Neural cell (in vitro differentiated cells): ENCODE data around the gene ACTRT2. TPM values are rescaled to one million over a fixed set of nuclear protein-coding genes. Genes with fewer than 3 reads are reported as not detected.

ENCODE experiments used
- H2AFZ ChIP-seq: fragments of 200-600, 300-800 bp; sonication (generic), shearing (Covaris generic); 2 replicates; pipeline ENCODE4 v1.6.0; 2014; ENCODE audit warnings: low read depth, mild to moderate bottlenecking, antibody characterized with exemption, low read length, moderate library complexity
- H3F3A ChIP-seq: fragments of 200-600 bp; shearing (Covaris generic); 2 replicates; pipeline ENCODE4 v1.6.1; 2016; ENCODE audit warnings: mild to moderate bottlenecking, moderate library complexity, mixed read lengths, antibody characterized with exemption, low read length; ENCODE audit not compliant: insufficient read depth, poor library complexity, severe bottlenecking
- H3K27ac ChIP-seq: fragments of 200-600, 300-800 bp; sonication (generic), shearing (Covaris generic); 2 replicates; pipeline ENCODE4 v1.5.1; 2014; ENCODE audit warnings: mild to moderate bottlenecking, low read length, moderate library complexity
- H3K27me3 ChIP-seq: fragments of 300-800, 200-600 bp; sonication (generic), shearing (Covaris generic); 2 replicates; pipeline ENCODE4 v1.6.0; 2014; ENCODE audit warnings: mild to moderate bottlenecking, low read depth, low read length, moderate library complexity; ENCODE audit not compliant: insufficient read depth
- H3K36me3 ChIP-seq: fragments of 300-800, 200-600 bp; sonication (generic), shearing (Covaris generic); 2 replicates; pipeline ENCODE4 v1.5.1; 2014; ENCODE audit warnings: mild to moderate bottlenecking, antibody characterized with exemption, low read length, moderate library complexity; ENCODE audit not compliant: insufficient read depth
- H3K4me2 ChIP-seq: fragments of 300-800, 200-600 bp; sonication (generic), shearing (Covaris generic); 2 replicates; pipeline ENCODE4 v1.6.0; 2014; ENCODE audit warnings: mild to moderate bottlenecking, low read length
- H3K4me3 ChIP-seq: fragments of 300-800, 200-600 bp; sonication (generic), shearing (Covaris generic); 2 replicates; pipeline ENCODE4 v1.5.1; 2014; ENCODE audit warnings: mild to moderate bottlenecking, low read length, moderate library complexity
- H3K79me2 ChIP-seq: fragments of 200-600 bp; shearing (Covaris generic); replicated peaks from 2 replicates; pipeline ENCODE4 v1.6.0; 2014; ENCODE audit warnings: mild to moderate bottlenecking, low read length, moderate library complexity; ENCODE audit not compliant: insufficient read depth
- H3K9ac ChIP-seq: fragments of 300-800, 200-600 bp; sonication (generic), shearing (Covaris generic); 2 replicates; pipeline ENCODE4 v1.6.1; 2016; ENCODE audit warnings: mild to moderate bottlenecking, low read length, mixed read lengths
- H3K9me2 ChIP-seq: fragments of 200-600 bp; shearing (Covaris generic); 2 replicates; pipeline ENCODE4 v1.6.1; 2016; ENCODE audit warnings: mild to moderate bottlenecking, low read length, mixed read lengths; ENCODE audit not compliant: insufficient read depth
- H3K9me3 ChIP-seq: fragments of 200-600, 300-800 bp; sonication (generic), shearing (Covaris generic); 2 replicates; pipeline ENCODE4 v1.6.1; 2016; ENCODE audit warnings: mild to moderate bottlenecking, mixed run types, low read length, moderate library complexity, mixed read lengths
- H4K20me1 ChIP-seq: fragments of 200-600 bp; shearing (Covaris generic); 2 replicates; pipeline ENCODE4 v1.6.1; 2016; ENCODE audit warnings: mild to moderate bottlenecking, mixed run types; ENCODE audit not compliant: insufficient read depth
- CTCF ChIP-seq: fragments of 450-650 bp; IDR thresholded peaks from 2 replicates; pipeline ENCODE4 v1.5.1; 2014; ENCODE audit warnings: antibody characterized with exemption, mild to moderate bottlenecking, moderate library complexity; ENCODE audit not compliant: poor library complexity, severe bottlenecking
- EP300 ChIP-seq: fragments of 450-650 bp; conservative IDR thresholded peaks from 2 replicates; pipeline ENCODE4 v1.6.1; 2014; ENCODE audit warnings: antibody characterized with exemption, mild to moderate bottlenecking, moderate library complexity; ENCODE audit not compliant: poor library complexity, severe bottlenecking
- EZH2 ChIP-seq: fragments of 200-600, 300-800 bp; shearing (Covaris generic), sonication (generic); IDR thresholded peaks from 2 replicates; pipeline ENCODE4 v1.6.1; 2014; ENCODE audit warnings: antibody characterized with exemption, low read length, borderline replicate concordance, mild to moderate bottlenecking; ENCODE audit not compliant: insufficient read depth, poor library complexity, severe bottlenecking
- MXI1 ChIP-seq: fragments of 450-650 bp; conservative IDR thresholded peaks from 2 replicates; pipeline ENCODE4 v1.6.1; 2014; ENCODE audit warnings: antibody characterized with exemption, mild to moderate bottlenecking; ENCODE audit not compliant: poor library complexity, severe bottlenecking
- POLR2AphosphoS5 ChIP-seq: IDR thresholded peaks from 2 replicates; pipeline ENCODE4 v1.6.1; 2012
- RAD21 ChIP-seq: fragments of 450-650 bp; conservative IDR thresholded peaks from 2 replicates; pipeline ENCODE4 v1.6.1; 2014; ENCODE audit warnings: antibody characterized with exemption, mild to moderate bottlenecking, moderate library complexity
- REST ChIP-seq: IDR thresholded peaks from 2 replicates; pipeline ENCODE4 v1.6.1; 2012; ENCODE audit warnings: borderline replicate concordance
- SMC3 ChIP-seq: fragments of 450-650 bp; conservative IDR thresholded peaks from 2 replicates; pipeline ENCODE4 v1.6.1; 2014; ENCODE audit warnings: antibody characterized with exemption, mild to moderate bottlenecking, moderate library complexity; ENCODE audit not compliant: poor library complexity
- TAF1 ChIP-seq: IDR thresholded peaks from 2 replicates; pipeline ENCODE4 v1.6.1; 2012; ENCODE audit warnings: low read depth
- polyA plus RNA-seq: library from polyadenylated mRNA; depleted of rRNA; stranded (reverse); fragments of >200 nt; gene quantifications from 2 replicates; pipeline ENCODE4 v1.2.3, GENCODE V29; 2014

ACTRT2 gene
- polyA plus RNA-seq, 1 donor from 2014 or later: not detected

- Histone ChIP-seq H3K27me3 (peaks cover 3% of the 10 kb centered on the region), H3K4me3 (no peak overlapping the region), H3K9me2 (no peaks in the 10 kb centered on the region), H3K79me2 (peaks cover 12% of the 10 kb centered on the region), H3K4me2 (no peak overlapping the region), H3F3A (no peaks in the 10 kb centered on the region), H3K9me3 (peaks cover 3% of the 10 kb centered on the region), H3K9ac (no peak overlapping the region), H3K36me3 (no peaks in the 10 kb centered on the region), H4K20me1 (no peaks in the 10 kb centered on the region), H2AFZ (no peak overlapping the region), H3K27ac (no peak overlapping the region)
- TF ChIP-seq MXI1 (no peak), TAF1 (no peak), EP300 (no peak), POLR2AphosphoS5 (no peak), REST (no peak), EZH2 (no peak), SMC3 (no peak), RAD21 (no peak), CTCF (no peak)
Observed at GRCh38 chr1:3060127-3060526, 38.9 kb downstream of the ACTRT2 start.

- H3K27ac ChIP-seq: no peak overlapping the region
Observed at GRCh38 chr1:3060601-3061551, 39.6 kb downstream of the ACTRT2 start.

More at GRCh38 chr1:3060601-3061551, 39.6 kb downstream of the ACTRT2 start:
- TF ChIP-seq TAF1 (no peak), EZH2 (no peak), CTCF (no peak)
- H3K9me3 ChIP-seq: peaks cover 3% of the 10 kb centered on the region
- H2AFZ ChIP-seq: no peak overlapping the region
- H3K27me3 ChIP-seq: peaks cover 3% of the 10 kb centered on the region
- no peak overlapping the region for H3K9ac ChIP-seq
- no peak overlapping the region for H3K4me3 ChIP-seq
- H3K79me2 ChIP-seq: peaks cover 20% of the 10 kb centered on the region
- H3K9me2 ChIP-seq: no peaks in the 10 kb centered on the region
- H3F3A ChIP-seq: no peaks in the 10 kb centered on the region
- no peak overlapping the region for H3K4me2 ChIP-seq
- H3K36me3 ChIP-seq: no peaks in the 10 kb centered on the region
- H4K20me1 ChIP-seq: no peaks in the 10 kb centered on the region
